PC-3 (cell line): ENCODE results near the gene ADRA2B. TPM values are rescaled to one million over a fixed set of nuclear protein-coding genes. Genes with fewer than 3 reads are reported as not detected.

Experiments used
- ATAC-seq: fragments of 200-7000 bp; cut with Tn5 transposase; 2 replicates; pipeline ENCODE4 v1.9.1; 2020; ENCODE audit warnings: mild to moderate bottlenecking, moderate library complexity
- BruUV-seq: library from RNA; stranded (reverse); fragments of 400-500 nt; replicated peaks from 2 replicates; lab custom pipeline; 2021; lab: Mats Ljungman, UMichigan
- CTCF ChIA-PET: fragments of 300-600 bp; sonication (Branson Sonifier 250); formaldehyde crosslinking; loops from one replicate; lab custom pipeline; 2022; ENCODE audit warnings: antibody characterized with exemption; lab: Charles Lee
- POLR2A ChIA-PET: fragments of 300-600 bp; sonication (Branson Sonifier 250); formaldehyde crosslinking; loops from one replicate; lab custom pipeline; 2022; ENCODE audit warnings: antibody characterized with exemption; ENCODE audit not compliant: unreplicated experiment; lab: Charles Lee
- DNase-seq: peaks from one replicate; pipeline ENCODE4 v3.0.0-alpha.2; 2015
- H2AFZ ChIP-seq: fragments of 300-600 bp; sonication (generic); 2 replicates; pipeline ENCODE4 v1.6.0; 2016; ENCODE audit warnings: antibody characterized with exemption, low read length
- H3F3A ChIP-seq: fragments of 300-600 bp; sonication (generic); one replicate; pipeline ENCODE4 v1.6.0; 2017; ENCODE audit warnings: antibody characterized with exemption, low read length, control low read depth, mild to moderate bottlenecking; ENCODE audit not compliant: unreplicated experiment
- H3K27ac ChIP-seq: fragments of 300-600 bp; sonication (generic); 2 replicates; pipeline ENCODE4 v1.5.1; 2016; ENCODE audit warnings: mild to moderate bottlenecking, low read length
- H3K27me3 ChIP-seq: fragments of 300-600 bp; sonication (generic); 2 replicates; pipeline ENCODE4 v1.6.1; 2016; ENCODE audit warnings: low read length, mixed read lengths
- H3K36me3 ChIP-seq: fragments of 300-600 bp; sonication (generic); 2 replicates; pipeline ENCODE4 v1.6.1; 2016; ENCODE audit warnings: low read depth, mixed run types, low read length, mixed read lengths
- H3K4me1 ChIP-seq: fragments of 300-600 bp; sonication (generic); 2 replicates; pipeline ENCODE4 v1.5.1; 2016; ENCODE audit warnings: low read length; ENCODE audit not compliant: insufficient read depth
- H3K4me2 ChIP-seq: fragments of 300-600 bp; sonication (generic); 2 replicates; pipeline ENCODE4 v1.6.0; 2016; ENCODE audit warnings: low read length
- H3K4me3 ChIP-seq: fragments of 300-600 bp; sonication (generic); 2 replicates; pipeline ENCODE4 v1.5.1; 2016; ENCODE audit warnings: mild to moderate bottlenecking, low read length, mixed read lengths
- H3K79me2 ChIP-seq: fragments of 300-600 bp; sonication (generic); 2 replicates; pipeline ENCODE4 v1.6.1; 2017; ENCODE audit warnings: low read length, mixed read lengths
- H3K9ac ChIP-seq: fragments of 300-600 bp; sonication (generic); 2 replicates; pipeline ENCODE4 v1.6.0; 2016; ENCODE audit warnings: mild to moderate bottlenecking, low read length
- H3K9me2 ChIP-seq: fragments of 300-600 bp; sonication (generic); replicated peaks from 2 replicates; pipeline ENCODE4 v1.6.1; 2016; ENCODE audit warnings: mixed run types, low read length, mixed read lengths
- H3K9me3 ChIP-seq: fragments of 300-600 bp; sonication (generic); 2 replicates; pipeline ENCODE4 v1.6.1; 2016; ENCODE audit warnings: low read length, mixed read lengths
- H4K20me1 ChIP-seq: fragments of 300-600 bp; sonication (generic); 2 replicates; pipeline ENCODE4 v1.6.1; 2016; ENCODE audit warnings: low read length, mixed read lengths
- CTCF ChIP-seq: fragments of 300-600 bp; sonication (generic); conservative IDR thresholded peaks from 2 replicates; pipeline ENCODE4 v1.5.1; 2017; ENCODE audit warnings: antibody characterized with exemption, low read depth, mild to moderate bottlenecking, low read length
- EZH2 ChIP-seq: fragments of 300-600 bp; sonication (generic); IDR thresholded peaks from one replicate; pipeline ENCODE4 v1.6.1; 2017; ENCODE audit warnings: antibody characterized with exemption, mild to moderate bottlenecking, low read length; ENCODE audit not compliant: unreplicated experiment
- EZH2phosphoT487 ChIP-seq: fragments of 300-600 bp; sonication (generic); IDR thresholded peaks from 2 replicates; pipeline ENCODE4 v1.6.1; 2018; ENCODE audit warnings: mild to moderate bottlenecking, antibody characterized with exemption, low read length, borderline replicate concordance
- intact Hi-C: fragments of 100-400 bp; cut with micrococcal nuclease; formaldehyde crosslinking; loops from 2 replicates; pipeline ENCODE4 v1.9.0; 2023
- total RNA-seq: library from RNA; depleted of rRNA; stranded (reverse); fragments of >200 nt; gene quantifications from 2 replicates; pipeline ENCODE4 v1.2.3, GENCODE V29; 2014

ADRA2B gene
- total RNA-seq, 1 experiment from 2014 or later: not detected

- DNase-seq (no peak), ATAC-seq (no peak)
- no peaks in the 10 kb centered on the region for H3K79me2 ChIP-seq
- H3K9me3 ChIP-seq: no peaks in the 10 kb centered on the region
- H2AFZ ChIP-seq: no peak overlapping the region
- H3K4me1 ChIP-seq: no peaks in the 10 kb centered on the region
- H3K27ac ChIP-seq: no peak overlapping the region
- H3K9ac ChIP-seq: no peak overlapping the region
- H3F3A ChIP-seq: no peaks in the 10 kb centered on the region
- no TSS peak for BruUV-seq
- no peaks in the 10 kb centered on the region for H4K20me1 ChIP-seq
- H3K4me2 ChIP-seq: no peak overlapping the region
- CTCF ChIA-PET: no interaction called here
- POLR2A ChIA-PET: no interaction called here
- no peaks in the 10 kb centered on the region for H3K27me3 ChIP-seq
- no peaks in the 10 kb centered on the region for H3K36me3 ChIP-seq
- H3K9me2 ChIP-seq: no peaks in the 10 kb centered on the region
- no peak for TF ChIP-seq CTCF
- no peak for TF ChIP-seq EZH2phosphoT487
- TF ChIP-seq EZH2: no peak
- H3K4me3 ChIP-seq: no peak overlapping the region
- intact Hi-C loops: no loop called here
These were observed 18.2 kb downstream of the ADRA2B start for GRCh38 chr2:96097951-96098823.

- TF ChIP-seq CTCF (no peak), EZH2 (no peak), EZH2phosphoT487 (no peak)
- DNase-seq: no peak
These were observed 18.9 kb downstream of the ADRA2B start for GRCh38 chr2:96097441-96097840.

GRCh38 chr2:96095116-96095636 is 21.2 kb downstream of the ADRA2B start:
- ChIA-PET CTCF (no interaction called here), POLR2A (no interaction called here)
- H3K27me3 ChIP-seq: no peaks in the 10 kb centered on the region
- no peaks in the 10 kb centered on the region for H3K9me3 ChIP-seq
- H3K4me2 ChIP-seq: no peak overlapping the region
- H3K79me2 ChIP-seq: no peaks in the 10 kb centered on the region
- no peak overlapping the region for H2AFZ ChIP-seq
- no peaks in the 10 kb centered on the region for H3F3A ChIP-seq
- no peaks in the 10 kb centered on the region for H3K36me3 ChIP-seq
- intact Hi-C loops: no loop called here
- no peak for TF ChIP-seq CTCF
- TF ChIP-seq EZH2phosphoT487: no peak
- no peak for TF ChIP-seq EZH2
- DNase-seq (no peak), ATAC-seq (no peak)
- no peaks in the 10 kb centered on the region for H3K9me2 ChIP-seq
- no peak overlapping the region for H3K27ac ChIP-seq
- H3K4me3 ChIP-seq: no peak overlapping the region
- H4K20me1 ChIP-seq: no peaks in the 10 kb centered on the region
- no TSS peak for BruUV-seq
- no peak overlapping the region for H3K9ac ChIP-seq
- no peaks in the 10 kb centered on the region for H3K4me1 ChIP-seq

More at GRCh38 chr2:96097441-96097840, 18.9 kb downstream of the ADRA2B start:
- no peak overlapping the region for H2AFZ ChIP-seq
- H3K4me3 ChIP-seq: no peak overlapping the region
- no peaks in the 10 kb centered on the region for H3K4me1 ChIP-seq
- no peak overlapping the region for H3K9ac ChIP-seq
- ATAC-seq: no peak
- H3K9me3 ChIP-seq: no peaks in the 10 kb centered on the region
- H4K20me1 ChIP-seq: no peaks in the 10 kb centered on the region
- intact Hi-C loops: no loop called here
- H3K79me2 ChIP-seq: no peaks in the 10 kb centered on the region
- H3K27me3 ChIP-seq: no peaks in the 10 kb centered on the region
- no TSS peak for BruUV-seq
- no peak overlapping the region for H3K27ac ChIP-seq
- ChIA-PET POLR2A (no interaction called here), CTCF (no interaction called here)
- no peaks in the 10 kb centered on the region for H3K9me2 ChIP-seq
- H3K4me2 ChIP-seq: no peak overlapping the region
- H3K36me3 ChIP-seq: no peaks in the 10 kb centered on the region
- H3F3A ChIP-seq: no peaks in the 10 kb centered on the region
